HEK293 (cell line): Measurements from ENCODE around the gene GEN1.

ENCODE experiments used
- CTCF ChIA-PET: fragments of 350-600 bp; formaldehyde crosslinking; extraction: SDS; loops from one replicate; lab custom pipeline; 2021; ENCODE audit warnings: antibody characterized with exemption; lab: Yijun Ruan, JAX
- POLR2A ChIA-PET: fragments of 300-600 bp; formaldehyde crosslinking; extraction: SDS; loops from one replicate; lab custom pipeline; 2020; ENCODE audit warnings: antibody characterized with exemption, inconsistent platforms; lab: Yijun Ruan, JAX
- H3K27ac ChIP-seq: fragments of 200-500 bp; sonication (Bioruptor generic); 2 replicates; pipeline ENCODE4 v1.5.1; 2014; ENCODE audit warnings: low read depth, low read length, control low read depth, inconsistent platforms; ENCODE audit errors: extremely low read depth
- H3K36me3 ChIP-seq, 2 experiments: fragments of 200-500 bp in 1 of 2; sonication (Bioruptor generic) in 1 of 2; 1 replicate in 1 of 2; 2 replicates in 1 of 2; pipeline ENCODE4 v1.5.1; 2014 to 2017; ENCODE audit warnings: inconsistent platforms in 2 of 2, low read length in 2 of 2; ENCODE audit not compliant: control insufficient read depth in 2 of 2, insufficient read depth in 1 of 2
- H3K4me1 ChIP-seq: fragments of 200-500 bp; sonication (Bioruptor generic); 2 replicates; pipeline ENCODE4 v1.5.1; 2014; ENCODE audit warnings: mild to moderate bottlenecking, low read length, inconsistent platforms; ENCODE audit not compliant: control insufficient read depth, insufficient read depth
- H3K4me3 ChIP-seq: 2 replicates; pipeline ENCODE4 v1.5.1; 2011; ENCODE audit warnings: low read depth, mild to moderate bottlenecking, control low read depth, low read length, moderate library complexity
- H3K9me3 ChIP-seq: fragments of 200-500 bp; sonication (Bioruptor generic); 2 replicates; pipeline ENCODE4 v1.5.1; 2014; ENCODE audit warnings: low read depth, low read length, inconsistent platforms; ENCODE audit not compliant: control insufficient read depth, insufficient read depth
- EGR2 ChIP-seq: fragments of 450-650 bp; formaldehyde crosslinking; IDR thresholded peaks from 2 replicates; pipeline ENCODE4 v1.5.1; 2016; ENCODE audit warnings: low read depth, missing biosample characterization, missing genetic modification characterization
- GLIS1 ChIP-seq: fragments of 450-650 bp; formaldehyde crosslinking; IDR thresholded peaks from 2 replicates; pipeline ENCODE4 v1.5.1; 2016; ENCODE audit warnings: missing biosample characterization, missing genetic modification characterization
- GLIS2 ChIP-seq: fragments of 450-650 bp; formaldehyde crosslinking; IDR thresholded peaks from 2 replicates; pipeline ENCODE4 v1.5.1; 2016; ENCODE audit warnings: missing biosample characterization, missing genetic modification characterization
- KLF9 ChIP-seq: fragments of 450-650 bp; formaldehyde crosslinking; IDR thresholded peaks from 2 replicates; pipeline ENCODE4 v1.5.1; 2016; ENCODE audit warnings: missing biosample characterization, missing genetic modification characterization, low read depth
- SCRT1 ChIP-seq: fragments of 450-650 bp; formaldehyde crosslinking; IDR thresholded peaks from 2 replicates; pipeline ENCODE4 v1.5.1; 2016; ENCODE audit warnings: missing biosample characterization, missing genetic modification characterization, borderline replicate concordance
- SETDB1 ChIP-seq: IDR thresholded peaks from one replicate; pipeline ENCODE4 v1.6.1; 2017; ENCODE audit warnings: mild to moderate bottlenecking, low read length, moderate library complexity, mixed read lengths; ENCODE audit not compliant: insufficient read length
- ZNF2 ChIP-seq: fragments of 450-650 bp; formaldehyde crosslinking; IDR thresholded peaks from 2 replicates; pipeline ENCODE4 v1.5.1; 2016; ENCODE audit warnings: missing biosample characterization, missing genetic modification characterization
- ZNF202 ChIP-seq: fragments of 450-650 bp; formaldehyde crosslinking; IDR thresholded peaks from 2 replicates; pipeline ENCODE4 v1.5.1; 2016; ENCODE audit warnings: missing biosample characterization, missing genetic modification characterization, borderline replicate concordance
- ZNF311 ChIP-seq: fragments of 450-650 bp; formaldehyde crosslinking; IDR thresholded peaks from 2 replicates; pipeline ENCODE4 v1.5.1; 2017; ENCODE audit warnings: missing biosample characterization, missing genetic modification characterization, borderline replicate concordance
- ZNF555 ChIP-seq: fragments of 450-650 bp; formaldehyde crosslinking; conservative IDR thresholded peaks from 2 replicates; pipeline ENCODE4 v1.5.1; 2017; ENCODE audit warnings: missing biosample characterization, mild to moderate bottlenecking, missing genetic modification characterization, inconsistent platforms
- ZNF558 ChIP-seq: fragments of 450-650 bp; formaldehyde crosslinking; IDR thresholded peaks from 2 replicates; pipeline ENCODE4 v1.5.1; 2016; ENCODE audit warnings: missing biosample characterization, missing genetic modification characterization
- ZNF561 ChIP-seq: fragments of 450-650 bp; IDR thresholded peaks from 2 replicates; pipeline ENCODE4 v1.5.1; 2018; ENCODE audit warnings: missing biosample characterization, missing genetic modification characterization, borderline replicate concordance
- ZNF585B ChIP-seq: fragments of 450-650 bp; formaldehyde crosslinking; IDR thresholded peaks from 2 replicates; pipeline ENCODE4 v1.5.1; 2016; ENCODE audit warnings: missing biosample characterization, missing genetic modification characterization
- ZNF596 ChIP-seq: fragments of 450-650 bp; IDR thresholded peaks from 2 replicates; pipeline ENCODE4 v1.5.0; 2018; ENCODE audit warnings: missing biosample characterization, mild to moderate bottlenecking, missing genetic modification characterization, moderate library complexity
- ZNF837 ChIP-seq: fragments of 450-650 bp; formaldehyde crosslinking; IDR thresholded peaks from 2 replicates; pipeline ENCODE4 v1.5.1; 2016; ENCODE audit warnings: missing biosample characterization, missing genetic modification characterization
- TF ChIP-seq, protein P1 (sequence below): fragments of 450-650 bp; formaldehyde crosslinking; IDR thresholded peaks from 2 replicates; pipeline ENCODE4 v1.5.0; 2017; ENCODE audit warnings: missing biosample characterization, missing genetic modification characterization, borderline replicate concordance
- TF ChIP-seq, protein P2 (sequence below): fragments of 450-650 bp; formaldehyde crosslinking; IDR thresholded peaks from 2 replicates; pipeline ENCODE4 v1.5.1; 2017; ENCODE audit warnings: missing biosample characterization, missing genetic modification characterization
- TF ChIP-seq, protein P3 (sequence below): fragments of 450-650 bp; formaldehyde crosslinking; IDR thresholded peaks from 2 replicates; pipeline ENCODE4 v1.5.1; 2016; ENCODE audit warnings: missing biosample characterization, missing genetic modification characterization

Gene GEN1

DNA sequence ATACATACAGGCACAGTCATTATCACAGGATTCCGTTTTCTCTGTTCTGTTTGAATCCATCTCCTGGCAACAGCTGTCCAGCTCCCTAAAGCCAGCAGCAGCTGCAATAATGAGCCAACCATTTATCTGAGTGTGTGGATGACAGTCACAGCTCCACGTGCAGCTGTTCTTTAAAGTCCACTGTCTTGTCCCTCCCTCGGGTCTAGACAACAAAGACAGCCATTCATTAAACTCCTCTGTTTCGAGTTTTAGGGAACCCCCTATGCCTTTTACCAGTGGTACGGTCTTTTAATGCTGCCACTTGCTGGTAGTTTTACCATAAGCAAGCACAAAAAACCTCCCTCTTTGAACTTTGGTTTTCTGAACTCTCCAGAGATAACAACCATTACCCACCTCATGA lies 46.3 kb downstream of the GEN1 start:
- TF ChIP-seq ZNF561 (tag by site-specific recombination) (no peak), ZNF311 (tag by site-specific recombination) (no peak), ZNF558 (tag by site-specific recombination) (no peak), SETDB1 (no peak), SCRT1 (tag by site-specific recombination) (no peak), ZNF596 (tag by site-specific recombination) (no peak), ZNF555 (no peak), GLIS2 (no peak), ZNF202 (tag by site-specific recombination) (no peak), KLF9 (tag by site-specific recombination) (no peak), ZNF837 (tag by site-specific recombination) (no peak)
- TF ChIP-seq, protein P1, sequence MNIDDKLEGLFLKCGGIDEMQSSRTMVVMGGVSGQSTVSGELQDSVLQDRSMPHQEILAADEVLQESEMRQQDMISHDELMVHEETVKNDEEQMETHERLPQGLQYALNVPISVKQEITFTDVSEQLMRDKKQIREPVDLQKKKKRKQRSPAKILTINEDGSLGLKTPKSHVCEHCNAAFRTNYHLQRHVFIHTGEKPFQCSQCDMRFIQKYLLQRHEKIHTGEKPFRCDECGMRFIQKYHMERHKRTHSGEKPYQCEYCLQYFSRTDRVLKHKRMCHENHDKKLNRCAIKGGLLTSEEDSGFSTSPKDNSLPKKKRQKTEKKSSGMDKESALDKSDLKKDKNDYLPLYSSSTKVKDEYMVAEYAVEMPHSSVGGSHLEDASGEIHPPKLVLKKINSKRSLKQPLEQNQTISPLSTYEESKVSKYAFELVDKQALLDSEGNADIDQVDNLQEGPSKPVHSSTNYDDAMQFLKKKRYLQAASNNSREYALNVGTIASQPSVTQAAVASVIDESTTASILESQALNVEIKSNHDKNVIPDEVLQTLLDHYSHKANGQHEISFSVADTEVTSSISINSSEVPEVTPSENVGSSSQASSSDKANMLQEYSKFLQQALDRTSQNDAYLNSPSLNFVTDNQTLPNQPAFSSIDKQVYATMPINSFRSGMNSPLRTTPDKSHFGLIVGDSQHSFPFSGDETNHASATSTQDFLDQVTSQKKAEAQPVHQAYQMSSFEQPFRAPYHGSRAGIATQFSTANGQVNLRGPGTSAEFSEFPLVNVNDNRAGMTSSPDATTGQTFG (tag by site-specific recombination) = no peak
- TF ChIP-seq, protein P2, sequence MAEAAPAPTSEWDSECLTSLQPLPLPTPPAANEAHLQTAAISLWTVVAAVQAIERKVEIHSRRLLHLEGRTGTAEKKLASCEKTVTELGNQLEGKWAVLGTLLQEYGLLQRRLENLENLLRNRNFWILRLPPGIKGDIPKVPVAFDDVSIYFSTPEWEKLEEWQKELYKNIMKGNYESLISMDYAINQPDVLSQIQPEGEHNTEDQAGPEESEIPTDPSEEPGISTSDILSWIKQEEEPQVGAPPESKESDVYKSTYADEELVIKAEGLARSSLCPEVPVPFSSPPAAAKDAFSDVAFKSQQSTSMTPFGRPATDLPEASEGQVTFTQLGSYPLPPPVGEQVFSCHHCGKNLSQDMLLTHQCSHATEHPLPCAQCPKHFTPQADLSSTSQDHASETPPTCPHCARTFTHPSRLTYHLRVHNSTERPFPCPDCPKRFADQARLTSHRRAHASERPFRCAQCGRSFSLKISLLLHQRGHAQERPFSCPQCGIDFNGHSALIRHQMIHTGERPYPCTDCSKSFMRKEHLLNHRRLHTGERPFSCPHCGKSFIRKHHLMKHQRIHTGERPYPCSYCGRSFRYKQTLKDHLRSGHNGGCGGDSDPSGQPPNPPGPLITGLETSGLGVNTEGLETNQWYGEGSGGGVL (tag by site-specific recombination) = no peak
- TF ChIP-seq, protein P3, sequence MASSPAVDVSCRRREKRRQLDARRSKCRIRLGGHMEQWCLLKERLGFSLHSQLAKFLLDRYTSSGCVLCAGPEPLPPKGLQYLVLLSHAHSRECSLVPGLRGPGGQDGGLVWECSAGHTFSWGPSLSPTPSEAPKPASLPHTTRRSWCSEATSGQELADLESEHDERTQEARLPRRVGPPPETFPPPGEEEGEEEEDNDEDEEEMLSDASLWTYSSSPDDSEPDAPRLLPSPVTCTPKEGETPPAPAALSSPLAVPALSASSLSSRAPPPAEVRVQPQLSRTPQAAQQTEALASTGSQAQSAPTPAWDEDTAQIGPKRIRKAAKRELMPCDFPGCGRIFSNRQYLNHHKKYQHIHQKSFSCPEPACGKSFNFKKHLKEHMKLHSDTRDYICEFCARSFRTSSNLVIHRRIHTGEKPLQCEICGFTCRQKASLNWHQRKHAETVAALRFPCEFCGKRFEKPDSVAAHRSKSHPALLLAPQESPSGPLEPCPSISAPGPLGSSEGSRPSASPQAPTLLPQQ (tag by site-specific recombination) = no peak
- no peaks in the 10 kb centered on the region for H3K36me3 ChIP-seq
- POLR2A ChIA-PET = no interaction called here
- CTCF ChIA-PET = interaction anchor here (0.7 to 1.0 kb wide), 3 partner anchors 24 to 207 kb away, joined by 3 to 5 read pairs (median 4); no protein-coding TSS in a partner anchor
- no peaks in the 10 kb centered on the region for H3K9me3 ChIP-seq
- peaks cover 6% of the 10 kb centered on the region for H3K4me1 ChIP-seq
- no peak overlapping the region for H3K27ac ChIP-seq
- no peak overlapping the region for H3K4me3 ChIP-seq

DNA sequence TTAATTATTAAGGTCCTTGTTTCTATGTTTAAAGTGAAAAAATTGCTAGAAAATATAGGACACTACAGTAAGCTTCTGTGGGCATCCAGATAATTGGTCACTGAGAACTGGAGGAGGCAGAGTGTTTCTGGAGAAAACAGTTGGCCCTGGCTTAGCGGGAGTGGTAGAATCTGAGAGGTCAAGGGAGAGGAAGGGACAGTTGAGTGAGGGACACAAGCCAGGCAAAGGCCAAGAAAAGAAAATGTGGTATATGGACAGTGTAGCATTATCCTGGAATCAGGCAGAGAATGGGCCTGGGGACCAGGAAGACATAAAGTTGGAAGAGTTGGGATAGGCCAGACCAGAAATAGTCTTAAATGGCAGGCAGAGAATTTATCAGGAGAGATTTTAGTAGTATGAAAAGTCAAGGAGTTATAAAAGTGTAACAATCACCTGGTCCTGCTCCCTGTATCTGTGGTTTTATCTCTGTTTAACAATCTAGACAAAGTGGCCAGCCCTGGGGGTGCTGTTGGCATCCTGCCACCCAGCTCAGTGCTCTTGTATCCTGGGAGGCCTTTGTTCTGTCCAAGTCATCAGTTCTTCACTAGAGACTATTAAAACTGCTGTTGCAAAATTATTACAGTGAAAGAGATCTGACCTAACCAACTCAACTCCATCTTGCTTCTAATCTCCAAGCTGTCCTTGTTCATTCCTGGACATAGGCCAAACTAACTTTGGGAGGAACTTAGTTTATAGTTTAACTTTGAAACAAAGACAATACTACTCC lies 46.9 kb downstream of the GEN1 start:
- peaks cover 6% of the 10 kb centered on the region for H3K4me1 ChIP-seq

More for the DNA sequence above, 46.9 kb downstream of the GEN1 start:
- no peaks in the 10 kb centered on the region for H3K36me3 ChIP-seq
- TF ChIP-seq ZNF585B = peak; percentile 79
- TF ChIP-seq ZNF2 = no peak
- TF ChIP-seq EGR2 = no peak
- TF ChIP-seq GLIS1 (tag by site-specific recombination) = peak; percentile 84
- ChIA-PET POLR2A (no interaction called here), CTCF (interaction anchor here (0.5 to 1.0 kb wide), 3 partner anchors 15 to 349 kb away, joined by 3 to 4 read pairs (median 4); partner anchors contain the start of gene MSGN1)
- H3K27ac ChIP-seq = no peak overlapping the region
- no peak overlapping the region for H3K4me3 ChIP-seq
- H3K9me3 ChIP-seq = no peaks in the 10 kb centered on the region
